Spinal cord (tissue), 10 donors: ENCODE results near the gene MCRIP2. TPM values are rescaled to one million over a fixed set of nuclear protein-coding genes. Genes with fewer than 3 reads are reported as not detected.
A peak's percentile ranks its signal among the peaks of the same experiment; 100 is the strongest.
"Not testable (repeated sequence)": the region's sequence is repeated elsewhere in the genome, so short reads cannot be mapped to it uniquely, and the experiment has no call there.

ENCODE experiments used
- DNase-seq, 6 donors: peaks; one replicate each; pipeline versions ENCODE4 v3.0.0 to v3.0.0-alpha.2; 2013 to 2015; ENCODE audit warnings: low spot score in 6 of 6, low read depth in 4 of 6
- H3K27ac ChIP-seq: one replicate; pipeline ENCODE4 v1.5.1; 2013; ENCODE audit warnings: low read depth, low read length, control low read depth
- H3K27me3 ChIP-seq: one replicate; pipeline ENCODE4 v1.6.1; 2013; ENCODE audit warnings: low read length; ENCODE audit not compliant: control insufficient read depth, insufficient read depth
- H3K36me3 ChIP-seq: one replicate; pipeline ENCODE4 v1.6.1; 2013; ENCODE audit warnings: low read length; ENCODE audit not compliant: control insufficient read depth, insufficient read depth
- H3K4me1 ChIP-seq: one replicate; pipeline ENCODE4 v1.6.1; 2013; ENCODE audit warnings: low read length; ENCODE audit not compliant: control insufficient read depth, insufficient read depth
- H3K4me3 ChIP-seq: one replicate; pipeline ENCODE4 v1.5.1; 2013; ENCODE audit warnings: low read depth, low read length, control low read depth
- H3K9me3 ChIP-seq: one replicate; pipeline ENCODE4 v1.6.1; 2013; ENCODE audit warnings: low read length; ENCODE audit not compliant: control insufficient read depth, insufficient read depth
- WGBS: methylation state at CpG from one replicate; pipeline ENCODE4 v1.1.5; 2013; ENCODE audit warnings: missing lambda C conversion rate; ENCODE audit not compliant: insufficient coverage; 5-methylcytosine and 5-hydroxymethylcytosine counted together
- polyA plus RNA-seq, 2 donors: library from polyadenylated mRNA; unstranded; fragments of 120-200 nt; gene quantifications; one replicate each; pipeline ENCODE4 v1.2.1, GENCODE V29; 2013; ENCODE audit not compliant: insufficient read length in 2 of 2
- total RNA-seq, 2 donors: library from RNA; depleted of rRNA in 1 of 2; stranded (reverse); fragments of 120-200 nt in 1 of 2; fragments of >200 nt in 1 of 2; gene quantifications; one replicate each; pipeline versions ENCODE4 v1.2.3 to v1.2.4, GENCODE V29; 2013 to 2014
- donor health status: healthy.

The MCRIP2 gene
- total and polyA plus RNA-seq, 4 donors = 9.1 to 38.7 (median 31.4) TPM

GRCh38 chr16:685967-686366 is 44.3 kb downstream of the MCRIP2 start:
- Histone ChIP-seq H3K4me1 (peaks cover 78% of the 10 kb centered on the region), H3K27me3 (no peaks in the 10 kb centered on the region), H3K36me3 (peaks cover 80% of the 10 kb centered on the region), H3K4me3 (no peak overlapping the region), H3K27ac (no peak overlapping the region), H3K9me3 (no peaks in the 10 kb centered on the region)
- DNase-seq = no peak
- WGBS = 77% methylated on average over 10 of the region's 10 CpGs

DNA sequence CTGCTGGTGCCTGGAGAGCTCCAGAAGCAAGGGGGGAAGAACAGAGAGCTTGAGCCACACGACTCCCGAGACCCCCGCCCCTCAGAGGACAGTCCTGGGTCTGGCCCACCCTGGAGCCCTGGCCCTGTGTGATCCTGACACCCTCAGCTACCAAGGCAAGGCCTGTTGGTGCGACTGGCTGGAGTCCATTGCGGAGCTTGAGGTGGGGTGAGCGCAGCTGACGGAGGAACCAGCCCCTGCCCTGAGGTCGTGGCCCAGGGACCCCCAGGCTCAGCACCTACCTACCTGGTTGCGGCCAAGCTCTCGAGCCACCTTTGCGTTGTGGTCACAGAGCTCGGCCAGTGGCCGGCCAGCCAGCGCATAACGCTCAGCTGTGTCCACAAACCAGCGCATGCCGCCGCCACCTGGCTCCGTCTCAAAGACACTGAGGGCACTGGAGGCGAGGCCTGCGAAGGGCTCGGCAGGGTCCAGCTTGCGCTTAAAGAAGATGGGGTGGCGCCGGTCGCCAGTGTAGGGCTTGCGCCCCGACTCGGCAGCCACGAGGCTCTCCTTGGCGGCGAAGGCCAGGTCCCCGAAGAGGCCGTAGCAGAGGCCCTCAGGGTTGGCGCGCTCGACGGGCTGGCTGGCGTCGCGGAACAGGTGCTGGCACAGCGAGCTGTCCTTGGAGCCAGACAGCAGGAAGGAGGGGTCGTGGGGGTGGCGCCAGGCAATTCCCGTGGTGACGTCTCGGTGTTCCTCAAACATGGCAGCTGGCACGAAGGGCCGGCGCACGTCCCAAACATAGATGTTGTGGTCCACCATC is 45.0 kb downstream of the MCRIP2 start:
- DNase-seq = no peak
- Histone ChIP-seq H3K4me3 (no peak overlapping the region), H3K27ac (no peak overlapping the region), H3K27me3 (no peaks in the 10 kb centered on the region), H3K4me1 (peaks cover 71% of the 10 kb centered on the region), H3K36me3 (peaks cover 73% of the 10 kb centered on the region), H3K9me3 (no peaks in the 10 kb centered on the region)
- 95% methylated on average over 51 of the region's 51 CpGs for WGBS

DNA sequence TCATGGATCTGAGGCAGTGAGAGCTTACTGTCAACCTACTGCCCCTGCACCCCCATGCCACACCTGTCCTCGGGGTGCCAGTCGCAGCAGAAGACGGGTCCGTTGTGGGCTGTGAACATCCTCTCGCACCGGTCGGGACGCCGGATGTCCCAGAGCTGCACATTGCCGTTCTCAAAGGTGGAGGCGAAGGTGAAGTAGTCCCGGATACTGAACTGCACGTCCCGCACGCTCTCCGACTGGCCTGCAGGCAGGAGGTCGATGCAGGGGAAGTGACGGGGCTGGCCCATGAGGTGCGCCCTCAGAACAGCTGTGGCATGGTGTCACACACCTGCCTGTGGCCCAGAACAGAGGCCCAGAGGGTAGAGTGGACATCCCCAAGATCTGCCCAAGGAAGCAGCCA is 45.9 kb downstream of the MCRIP2 start:
- peaks cover under 1% of the 10 kb centered on the region for H3K27me3 ChIP-seq
- H3K4me3 ChIP-seq = no peak overlapping the region
- DNase-seq = no peak
- peaks cover 65% of the 10 kb centered on the region for H3K36me3 ChIP-seq
- no peaks in the 10 kb centered on the region for H3K9me3 ChIP-seq
- 91% methylated on average over 19 of the region's 19 CpGs for WGBS
- H3K4me1 ChIP-seq = peaks cover 63% of the 10 kb centered on the region
- no peak overlapping the region for H3K27ac ChIP-seq

- H3K4me3 ChIP-seq = peak overlapping the region; percentile 81
- H3K27ac ChIP-seq = no peak overlapping the region
- DNase-seq = no peak
- peaks cover 6% of the 10 kb centered on the region for H3K27me3 ChIP-seq
- 88% methylated on average over 24 of the region's 26 CpGs for WGBS
- peaks cover 49% of the 10 kb centered on the region for H3K4me1 ChIP-seq
- no peaks in the 10 kb centered on the region for H3K9me3 ChIP-seq
- peaks cover 68% of the 10 kb centered on the region for H3K36me3 ChIP-seq
Observed at GRCh38 chr16:689175-689897, 47.7 kb downstream of the MCRIP2 start.

- not testable (repeated sequence) for DNase-seq, H3K27ac ChIP-seq, H3K4me3 ChIP-seq, H3K9me3 ChIP-seq
- 88% methylated on average over 12 of the region's 16 CpGs for WGBS
- H3K27me3 ChIP-seq = peaks cover 20% of the 10 kb centered on the region
- H3K4me1 ChIP-seq = peaks cover 45% of the 10 kb centered on the region
- peaks cover 67% of the 10 kb centered on the region for H3K36me3 ChIP-seq
Observed at GRCh38 chr16:691242-691641, 49.6 kb downstream of the MCRIP2 start.

DNA sequence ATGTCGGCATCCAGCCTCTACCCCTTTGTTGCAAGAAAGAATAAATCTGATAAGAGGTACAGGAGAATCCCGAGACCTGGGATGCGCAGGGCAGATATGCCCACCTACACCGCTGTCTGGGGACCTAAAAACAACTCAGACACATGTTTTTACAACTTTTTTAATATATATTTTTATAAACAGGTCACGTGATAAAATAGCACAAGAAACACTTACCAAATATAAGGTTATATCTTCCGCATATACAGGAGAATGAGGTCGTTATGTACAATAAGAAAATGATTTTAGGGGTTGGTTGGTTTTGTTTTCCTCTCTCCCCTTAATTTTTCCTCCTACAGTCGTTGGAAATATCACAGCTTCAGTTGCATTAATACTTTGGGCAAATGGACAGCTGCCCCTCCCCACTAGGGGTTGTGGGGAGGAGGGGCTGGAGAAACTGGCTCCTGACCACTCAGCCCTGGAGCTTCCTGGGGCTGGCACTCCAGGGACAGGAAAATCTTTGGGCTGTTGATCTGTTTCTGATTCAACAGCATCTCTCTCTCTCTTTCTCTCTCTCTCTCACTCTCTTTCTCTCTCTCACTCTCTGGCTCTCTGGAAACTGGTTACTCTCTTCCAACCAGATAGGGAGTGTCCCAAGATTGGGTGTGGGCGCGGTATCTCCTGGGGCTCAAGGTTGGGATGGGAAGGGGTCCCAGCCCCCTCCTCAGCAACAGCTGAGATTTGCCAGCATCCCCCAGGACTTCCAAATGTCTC is 50.9 kb downstream of the MCRIP2 start:
- H3K4me3 ChIP-seq = no peak overlapping the region
- WGBS = no CpG with 5 or more reads among the region's 10 CpGs
- peaks cover 67% of the 10 kb centered on the region for H3K36me3 ChIP-seq
- no peak overlapping the region for H3K27ac ChIP-seq
- peaks cover 37% of the 10 kb centered on the region for H3K4me1 ChIP-seq
- no peaks in the 10 kb centered on the region for H3K9me3 ChIP-seq
- peaks cover 20% of the 10 kb centered on the region for H3K27me3 ChIP-seq
- DNase-seq = no peak

- H3K27me3 ChIP-seq = peaks cover 20% of the 10 kb centered on the region
- H3K4me3 ChIP-seq = no peak overlapping the region
- H3K36me3 ChIP-seq = peaks cover 63% of the 10 kb centered on the region
- no peak overlapping the region for H3K27ac ChIP-seq
- peaks cover 37% of the 10 kb centered on the region for H3K4me1 ChIP-seq
- 57% methylated on average over 19 of the region's 22 CpGs for WGBS
- H3K9me3 ChIP-seq = no peaks in the 10 kb centered on the region
- DNase-seq = no peak
Observed at GRCh38 chr16:693364-693763, 51.7 kb downstream of the MCRIP2 start.

DNA sequence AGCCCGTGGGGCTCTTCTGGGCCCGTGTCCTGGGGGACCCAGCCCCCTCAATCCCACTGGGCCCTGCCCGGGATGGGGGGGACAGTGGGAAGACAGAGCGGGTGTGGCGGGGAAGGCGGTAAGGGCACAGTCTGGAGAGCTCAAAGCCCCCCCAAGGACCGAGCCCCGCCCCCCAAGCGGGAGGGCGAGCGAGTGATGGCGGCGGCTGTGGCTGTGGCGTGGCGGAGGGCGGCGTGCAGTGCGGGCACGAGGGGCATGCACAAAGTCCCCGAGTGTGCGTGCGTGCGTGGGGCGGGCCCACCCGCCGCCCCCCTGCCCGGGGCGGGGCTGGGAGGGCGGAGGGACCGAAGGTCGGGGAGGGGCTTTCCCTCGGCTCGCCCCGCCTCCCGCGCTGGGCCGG is 52.1 kb downstream of the MCRIP2 start:
- Histone ChIP-seq H3K27me3 (peaks cover 20% of the 10 kb centered on the region), H3K36me3 (peaks cover 61% of the 10 kb centered on the region), H3K4me1 (peaks cover 33% of the 10 kb centered on the region), H3K4me3 (no peak overlapping the region), H3K27ac (no peak overlapping the region), H3K9me3 (no peaks in the 10 kb centered on the region)
- WGBS = 28% methylated on average over 36 of the region's 37 CpGs
- DNase-seq = no peak

DNA sequence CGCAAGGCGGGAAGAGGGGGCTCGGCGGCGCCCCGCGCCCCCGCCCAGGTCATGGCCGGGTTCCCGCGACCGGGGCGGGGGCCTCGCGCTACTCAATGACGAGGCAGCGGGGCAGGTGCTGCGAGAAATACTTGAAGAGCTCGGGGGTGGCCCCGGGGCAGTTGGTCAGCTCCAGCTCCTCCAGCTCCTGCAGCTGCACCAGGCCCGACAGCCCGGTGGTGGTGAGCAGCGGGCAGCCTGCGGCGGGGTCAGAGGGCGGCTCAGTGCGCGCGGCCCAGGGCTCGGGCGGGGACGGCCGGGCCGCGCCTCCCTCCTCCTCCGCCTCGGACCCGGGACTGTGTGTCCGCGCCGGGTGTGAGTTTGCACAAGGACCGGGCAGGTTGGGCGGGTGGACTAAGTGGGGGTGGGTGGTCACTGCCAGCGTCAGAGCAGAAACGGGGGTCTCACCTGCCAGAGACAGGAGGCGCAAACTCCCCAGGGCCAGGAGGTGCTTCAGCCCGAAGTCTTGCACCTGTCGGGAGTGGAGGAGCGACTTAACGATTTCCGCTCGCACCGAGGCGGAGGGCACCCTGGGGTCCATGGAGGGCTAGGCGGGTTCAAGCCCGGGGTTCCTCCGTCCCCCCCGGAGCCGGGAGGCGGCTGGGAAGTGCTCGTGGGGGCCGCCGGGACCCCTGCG is 52.7 kb downstream of the MCRIP2 start:
- no peak for DNase-seq
- Histone ChIP-seq H3K4me3 (no peak overlapping the region), H3K4me1 (peaks cover 27% of the 10 kb centered on the region), H3K27ac (no peak overlapping the region), H3K27me3 (peaks cover 20% of the 10 kb centered on the region), H3K36me3 (peaks cover 60% of the 10 kb centered on the region), H3K9me3 (no peaks in the 10 kb centered on the region)
- WGBS = 28% methylated on average over 63 of the region's 64 CpGs
